K562 (cell line): ENCODE measurements around the gene MRPS15. TPM values are rescaled to one million over a fixed set of nuclear protein-coding genes. Genes with fewer than 3 reads are reported as not detected.
A peak's percentile ranks its signal among the peaks of the same experiment; 100 is the strongest.

Source experiments
- ATAC-seq: fragments of 200-7000 bp; cut with Tn5 transposase; 3 replicates; pipeline ENCODE4 v1.9.1; 2020; ENCODE audit warnings: moderate library complexity
- BruUV-seq: library from RNA; stranded (reverse); fragments of 400-500 nt; replicated peaks from 2 replicates; lab custom pipeline; 2021; lab: Mats Ljungman, UMichigan
- CTCF ChIA-PET: fragments of 300-600 bp; formaldehyde crosslinking; extraction: SDS; loops from one replicate; lab custom pipeline; 2021; ENCODE audit warnings: low intra/inter-chr PET ratio; lab: Yijun Ruan, JAX
- POLR2A ChIA-PET: fragments of 300-600, 350-650 bp; sonication (Branson Sonifier 250); formaldehyde crosslinking; extraction: SDS; loops from one replicate; lab custom pipeline; 2021; ENCODE audit warnings: antibody characterized with exemption, inconsistent platforms; lab: Yijun Ruan, JAX
- DNase-seq, 4 experiments: peaks; one replicate each; pipeline versions ENCODE4 v3.0.0 to v3.0.0-alpha.2; 2011 to 2018; ENCODE audit warnings: low spot score in 3 of 4, mixed read lengths in 3 of 4; ENCODE audit errors: extremely low read depth in 1 of 4
- FAIRE-seq: peaks from 2 replicates; lab custom pipeline; 2011; peaks lifted over from hg19 to GRCh38; lab: Jason Lieb, UNC
- H2AFZ ChIP-seq: 2 replicates; pipeline ENCODE4 v1.6.0; 2011; ENCODE audit warnings: low read depth, low read length, control low read depth, inconsistent platforms
- H3K27ac ChIP-seq: fragments of 200-600 bp; 3 replicates; pipeline ENCODE4 v1.8.0; 2011; ENCODE audit warnings: low read depth, mild to moderate bottlenecking, control low read depth, inconsistent platforms, low read length, moderate library complexity, mixed read lengths; ENCODE audit errors: extremely low read depth
- H3K27me3 ChIP-seq, 2 experiments: fragments of 300-600 bp in 1 of 2; 2 replicates in 1 of 2; 3 replicates in 1 of 2; pipeline versions ENCODE4 v1.6.0 to v1.8.0; 2011; ENCODE audit warnings: inconsistent platforms in 2 of 2, low read length in 2 of 2, mild to moderate bottlenecking in 1 of 2, mixed read lengths in 1 of 2, moderate library complexity in 1 of 2; ENCODE audit not compliant: control insufficient read depth in 2 of 2, insufficient read depth in 2 of 2
- H3K36me3 ChIP-seq: fragments of 300-600 bp; 3 replicates; pipeline ENCODE4 v1.8.0; 2011; ENCODE audit warnings: mild to moderate bottlenecking, low read length, inconsistent platforms; ENCODE audit not compliant: control insufficient read depth, insufficient read depth
- H3K4me1 ChIP-seq, 2 experiments: fragments of 200-600 bp in 1 of 2; replicated peaks in 1 of 2; 2 replicates in 1 of 2; 3 replicates in 1 of 2; pipeline versions ENCODE4 v1.5.1 to v1.8.0; 2011; ENCODE audit warnings: inconsistent platforms in 2 of 2, low read length in 2 of 2, mild to moderate bottlenecking in 1 of 2, mixed read lengths in 1 of 2, moderate library complexity in 1 of 2; ENCODE audit not compliant: control insufficient read depth in 2 of 2, insufficient read depth in 2 of 2
- H3K4me2 ChIP-seq: 2 replicates; pipeline ENCODE4 v1.6.1; 2011; ENCODE audit warnings: low read length, control low read depth, inconsistent platforms, mixed read lengths; ENCODE audit not compliant: insufficient read depth
- H3K4me3 ChIP-seq: fragments of 200-600 bp; sonication (generic), shearing (Covaris generic); 2 replicates; pipeline ENCODE4 v1.5.1; 2016; ENCODE audit warnings: control low read depth, inconsistent platforms
- H3K79me2 ChIP-seq: fragments of 200-600 bp; 3 replicates; pipeline ENCODE4 v1.8.0; 2011; ENCODE audit warnings: low read length, inconsistent platforms; ENCODE audit not compliant: control insufficient read depth, insufficient read depth
- H3K9ac ChIP-seq, 2 experiments: 2 replicates each; pipeline versions ENCODE4 v1.6.0 to v1.6.1; 2011; ENCODE audit warnings: low read depth in 2 of 2, low read length in 2 of 2, control low read depth in 1 of 2, inconsistent platforms in 1 of 2, mild to moderate bottlenecking in 1 of 2, mixed read lengths in 1 of 2; ENCODE audit not compliant: insufficient read depth in 1 of 2
- H3K9me1 ChIP-seq: one replicate; pipeline ENCODE4 v1.6.0; 2011; ENCODE audit warnings: inconsistent platforms, mild to moderate bottlenecking, low read length, moderate library complexity; ENCODE audit not compliant: control insufficient read depth, insufficient read depth
- H3K9me3 ChIP-seq: replicated peaks from 2 replicates; pipeline ENCODE4 v1.5.1; 2011; ENCODE audit warnings: low read depth, low read length, inconsistent platforms; ENCODE audit not compliant: control insufficient read depth, insufficient read depth
- H4K20me1 ChIP-seq: replicated peaks from 2 replicates; pipeline ENCODE4 v1.6.1; 2011; ENCODE audit warnings: low read length, inconsistent platforms, mixed read lengths; ENCODE audit not compliant: control insufficient read depth, insufficient read depth
- ELF4 ChIP-seq: fragments of 450-650 bp; formaldehyde crosslinking; IDR thresholded peaks from 2 replicates; pipeline ENCODE4 v1.4.0; 2022; ENCODE audit warnings: missing genetic modification characterization
- HMGN3 ChIP-seq: IDR thresholded peaks from 2 replicates; pipeline ENCODE4 v1.6.1; 2011; ENCODE audit warnings: borderline replicate concordance, low read depth, mild to moderate bottlenecking, mixed read lengths, low read length; ENCODE audit not compliant: insufficient read length; ENCODE audit errors: extremely low read depth
- JUN ChIP-seq, 2 experiments: sonication (generic) in 1 of 2; formaldehyde crosslinking in 1 of 2; IDR thresholded peaks; 2 replicates each; pipeline versions ENCODE4 v1.6.1 to v1.8.0; 2012 to 2022; ENCODE audit warnings: borderline replicate concordance in 2 of 2, mild to moderate bottlenecking in 2 of 2, improper control_type of control experiment in 1 of 2, low read depth in 1 of 2, low read length in 1 of 2, missing genetic modification reagents in 1 of 2
- MTA1 ChIP-seq: fragments of 450-650 bp; IDR thresholded peaks from 2 replicates; pipeline ENCODE4 v1.6.1; 2017; ENCODE audit warnings: borderline replicate concordance
- TRIM24 ChIP-seq, 2 experiments: fragments of 450-650 bp; IDR thresholded peaks; 2 replicates each; pipeline ENCODE4 v1.6.1; 2016
- TSHZ1 ChIP-seq: fragments of 250-450 bp; sonication (Bioruptor Pico); IDR thresholded peaks from 2 replicates; pipeline ENCODE4 v1.4.0; 2020; ENCODE audit warnings: mild to moderate bottlenecking, moderate library complexity
- WGBS: fragments of 100-300 bp; shearing (Covaris generic); methylation state at CpG from one replicate; pipeline ENCODE4 v1.1.6; 2016; ENCODE audit warnings: low coverage, mixed read lengths; ENCODE audit not compliant: insufficient coverage; ENCODE audit errors: missing lambda C conversion rate; 5-methylcytosine and 5-hydroxymethylcytosine counted together
- in situ Hi-C: fragments of 300-500 bp; cut with MboI; formaldehyde crosslinking; loops from 4 replicates; pipeline ENCODE4 v1.15.0; 2018; ENCODE audit warnings: inconsistent platforms, mixed read lengths
- intact Hi-C: fragments of 100-400 bp; cut with micrococcal nuclease; formaldehyde crosslinking; loops from 2 replicates; pipeline ENCODE4 v1.14.2; 2022
- polyA plus RNA-seq, 8 experiments: library from polyadenylated mRNA; depleted of rRNA in 4 of 8; stranded (reverse) in 5 of 8; unstranded in 3 of 8; fragments of >200 nt; fragmentation: Nextera tagmentation in 2 of 8; fragmentation: Illumina TruSeq in 1 of 8; extraction: Ambion mirVana in 2 of 8; extraction: Trizol in 1 of 8; gene quantifications; 2 replicates each; pipeline versions ENCODE4 v1.2.1 to v1.2.3, GENCODE V29; 2011 to 2014; ENCODE audit warnings: inconsistent platforms in 1 of 8, missing spikeins in 1 of 8
- total RNA-seq, 7 experiments: library from RNA; depleted of rRNA in 6 of 7; stranded (reverse); fragments of >200 nt in 6 of 7; fragmentation: Illumina TruSeq in 2 of 7; extraction: Trizol in 2 of 7; gene quantifications; 2 replicates each; pipeline versions ENCODE4 v1.2.1 to v1.2.3, GENCODE V29; 2011 to 2021; ENCODE audit warnings: low replicate concordance in 1 of 7
- TF ChIP-seq, protein P1 (sequence below), 2 experiments: fragments of 450-650 bp; IDR thresholded peaks; 2 replicates each; pipeline ENCODE4 v1.6.1; 2016

The MRPS15 gene
- total and polyA plus RNA-seq, 9 of the 15 experiments (the other 6 are each of a cell fraction or from before 2014, with no cell fraction given), result 62.9 to 286 (median 149) TPM

GRCh38 chr1:36465731-36466369 is 1.7 kb upstream of the MRPS15 start:
- no peak for FAIRE-seq
- TF ChIP-seq JUN (IDR thresholded peaks at IDR 0.05; ENCODE audit: borderline replicate concordance, low read depth, low read length) (no peak), JUN (CRISPR knock-in tag; IDR thresholded peaks at IDR 0.05; ENCODE audit: borderline replicate concordance) (no peak), MTA1 (0 out of 2 replicates have a peak, but pooled peaks have one; percentile 54), TSHZ1 (no peak), ELF4 (0 out of 2 replicates have a peak, but pooled peaks have one; percentile 64), TRIM24 (IDR thresholded peaks at IDR 0.05) (0 out of 4 replicates have a peak, but pooled peaks of 1 of the 2 experiments have one; percentile 11), HMGN3 (no peak)
- TF ChIP-seq, protein P1, sequence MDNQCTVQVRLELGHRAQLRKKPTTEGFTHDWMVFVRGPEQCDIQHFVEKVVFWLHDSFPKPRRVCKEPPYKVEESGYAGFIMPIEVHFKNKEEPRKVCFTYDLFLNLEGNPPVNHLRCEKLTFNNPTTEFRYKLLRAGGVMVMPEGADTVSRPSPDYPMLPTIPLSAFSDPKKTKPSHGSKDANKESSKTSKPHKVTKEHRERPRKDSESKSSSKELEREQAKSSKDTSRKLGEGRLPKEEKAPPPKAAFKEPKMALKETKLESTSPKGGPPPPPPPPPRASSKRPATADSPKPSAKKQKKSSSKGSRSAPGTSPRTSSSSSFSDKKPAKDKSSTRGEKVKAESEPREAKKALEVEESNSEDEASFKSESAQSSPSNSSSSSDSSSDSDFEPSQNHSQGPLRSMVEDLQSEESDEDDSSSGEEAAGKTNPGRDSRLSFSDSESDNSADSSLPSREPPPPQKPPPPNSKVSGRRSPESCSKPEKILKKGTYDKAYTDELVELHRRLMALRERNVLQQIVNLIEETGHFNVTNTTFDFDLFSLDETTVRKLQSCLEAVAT (IDR thresholded peaks at IDR 0.05), result peak in 1 of 2 experiments; percentile 20; a peak in 1 of 4 replicates

More at GRCh38 chr1:36465731-36466369, 1.7 kb upstream of the MRPS15 start:
- Histone ChIP-seq H3K4me1 (peaks cover 13 to 24% of the 10 kb centered on the region in 2 experiments), H3K27me3 (no peaks in the 10 kb centered on the region), H3K4me2 (no peak overlapping the region), H3K36me3 (peaks cover 20% of the 10 kb centered on the region), H4K20me1 (no peaks in the 10 kb centered on the region), H3K79me2 (peaks cover 28% of the 10 kb centered on the region), H3K27ac (peak overlapping the region; percentile 97; the same call in 2 of the 3 replicates), H3K9me1 (peaks cover 2% of the 10 kb centered on the region), H3K9me3 (no peaks in the 10 kb centered on the region), H3K4me3 (no peak overlapping the region), H2AFZ (peak overlapping the region; percentile 78), H3K9ac (peak overlapping the region in 1 of 2 experiments; percentile 94; a peak in 2 of 4 replicates)
- ChIA-PET POLR2A (interaction anchor here (1.1 to 1.6 kb wide), 2 partner anchors 20 to 80 kb away, joined by 4 read pairs; no protein-coding TSS in a partner anchor), CTCF (no interaction called here)
- intact Hi-C loops (no loop called here), in situ Hi-C loops (no loop called here)
- WGBS, result 60% methylated on average over 4 of the region's 4 CpGs
- DNase-seq (no peak), ATAC-seq (no peak)
- no TSS peak for BruUV-seq
